GM10847 (cell line): ENCODE measurements around the gene VAV3.

ENCODE experiments used
- POLR2A ChIP-seq: IDR thresholded peaks from 2 replicates; pipeline ENCODE4 v1.6.1; 2011; ENCODE audit not compliant: insufficient read length; ENCODE audit errors: extremely low read depth

Gene VAV3

DNA sequence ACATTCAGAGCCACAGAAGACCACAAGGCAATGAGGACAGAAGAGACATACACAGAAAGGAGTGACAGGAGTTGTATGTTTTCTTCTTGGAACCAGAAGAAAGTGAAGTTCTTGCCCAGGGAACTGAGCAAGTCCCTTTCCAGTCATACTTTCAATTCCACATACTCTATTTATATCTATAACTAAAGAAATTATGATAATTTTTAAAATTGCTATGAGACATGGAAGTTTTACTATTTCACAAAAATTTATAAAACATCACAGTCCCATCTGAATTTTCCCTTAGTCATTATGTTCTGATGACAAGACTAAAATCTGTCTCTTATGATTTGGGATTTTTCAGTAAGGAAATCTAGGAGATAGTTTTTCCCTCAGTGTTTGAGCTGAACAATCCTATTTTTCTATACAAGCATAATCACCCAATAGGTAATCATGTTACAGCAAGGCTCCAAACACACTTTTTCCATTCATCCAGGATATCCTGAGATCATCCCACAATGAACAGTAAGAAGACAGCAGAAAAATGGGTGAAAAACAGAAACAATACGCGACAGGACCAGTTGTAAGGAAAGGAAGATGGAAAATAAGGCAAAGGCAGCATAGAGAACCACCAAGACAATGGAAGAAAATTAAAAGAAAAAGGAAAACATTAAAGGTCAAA, 154.6 kb downstream of the VAV3 start:
- TF ChIP-seq POLR2A = no peak

DNA sequence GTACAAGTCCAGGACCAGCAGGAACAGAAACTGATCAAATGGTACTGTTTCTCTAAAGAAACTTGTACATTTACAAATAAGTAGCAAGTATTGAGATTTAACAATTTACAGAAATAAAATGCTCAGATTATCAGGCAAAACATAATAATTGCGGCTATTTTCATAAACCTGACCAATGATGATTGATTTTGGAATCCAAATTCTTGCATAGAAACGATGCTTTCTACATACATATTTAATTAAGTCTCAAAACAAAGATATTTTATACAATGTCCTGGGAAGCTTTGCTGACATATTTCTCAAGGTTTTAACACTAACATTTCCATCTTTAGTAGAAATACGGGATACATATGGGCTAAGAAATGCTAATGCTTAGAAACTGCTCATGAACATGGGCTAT, 157.1 kb downstream of the VAV3 start:
- no peak for TF ChIP-seq POLR2A

DNA sequence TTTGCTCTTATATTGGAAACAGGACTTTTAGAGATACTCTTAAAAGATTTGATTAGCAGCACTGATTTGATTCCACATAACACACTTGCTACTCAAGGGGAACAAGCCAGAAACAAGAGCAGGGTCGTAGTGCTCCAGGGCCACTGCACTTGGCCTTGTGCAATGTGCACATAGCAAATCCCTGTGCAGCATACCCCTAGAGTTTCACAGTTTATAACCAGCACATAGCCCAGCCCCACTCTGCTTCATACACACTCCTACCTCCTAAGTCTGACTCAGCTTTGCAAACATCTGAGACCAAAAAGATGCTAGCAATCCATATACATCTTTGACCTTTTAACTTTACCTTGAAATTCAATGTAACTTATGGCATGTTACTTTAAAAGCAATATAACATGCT, 157.6 kb downstream of the VAV3 start:
- no peak for TF ChIP-seq POLR2A

DNA sequence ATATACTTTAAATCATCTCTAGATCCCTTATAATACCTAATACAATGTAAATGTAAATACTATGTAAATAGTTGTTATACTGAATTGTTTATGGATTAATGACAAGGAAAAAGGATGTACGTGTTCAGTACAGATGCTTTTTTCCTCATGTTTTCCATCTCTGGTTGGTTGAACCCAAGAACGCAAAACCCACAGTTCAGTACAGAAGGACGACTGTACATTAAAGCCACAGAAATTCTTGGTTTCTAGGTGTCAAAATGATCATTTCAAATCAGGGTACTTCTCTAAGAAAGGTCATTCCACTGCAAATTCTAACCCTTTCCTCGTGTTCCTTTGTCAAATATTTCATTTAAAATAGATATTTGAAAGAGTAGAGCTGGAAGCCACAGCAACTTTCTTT, 158.1 kb downstream of the VAV3 start:
- TF ChIP-seq POLR2A = no peak

DNA sequence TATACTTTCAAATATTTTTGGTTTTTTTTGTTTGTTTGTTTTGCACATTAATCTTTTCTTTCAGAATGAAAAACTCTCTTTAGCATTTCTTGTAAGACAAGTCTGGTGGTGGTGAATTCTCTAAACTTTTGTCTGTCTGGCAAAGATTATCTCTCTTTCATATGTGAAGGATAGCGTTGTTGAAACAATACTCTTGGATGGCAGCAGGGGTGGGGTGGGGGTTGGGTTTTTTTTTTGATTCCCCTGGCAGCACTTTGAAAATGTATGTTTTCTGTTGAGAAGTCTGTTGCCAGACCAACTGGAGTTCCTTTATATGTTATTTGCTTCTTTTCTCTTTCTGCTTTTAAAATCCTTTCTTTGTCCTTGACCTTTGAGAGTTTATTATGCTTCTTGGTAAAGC, 160.2 kb downstream of the VAV3 start:
- TF ChIP-seq POLR2A = no peak

DNA sequence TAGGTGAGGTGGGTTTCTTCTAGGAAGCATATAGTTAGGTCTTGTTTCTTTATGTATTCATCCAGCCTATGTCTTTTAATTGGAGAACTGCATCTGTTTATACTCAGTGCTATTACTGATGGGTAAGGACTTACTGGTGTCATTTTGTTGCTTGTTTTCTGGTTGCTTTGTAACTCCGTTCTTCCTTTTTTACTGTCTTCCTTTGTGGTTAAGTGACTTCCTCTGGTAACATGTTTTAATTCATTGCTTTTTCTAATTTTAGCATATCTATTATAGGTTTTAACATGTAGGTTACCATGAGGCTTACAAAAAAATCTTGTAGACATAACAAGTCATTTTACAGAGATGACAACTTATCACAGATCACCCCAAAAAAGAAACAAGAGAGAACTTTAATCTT, 160.8 kb downstream of the VAV3 start:
- no peak for TF ChIP-seq POLR2A

DNA sequence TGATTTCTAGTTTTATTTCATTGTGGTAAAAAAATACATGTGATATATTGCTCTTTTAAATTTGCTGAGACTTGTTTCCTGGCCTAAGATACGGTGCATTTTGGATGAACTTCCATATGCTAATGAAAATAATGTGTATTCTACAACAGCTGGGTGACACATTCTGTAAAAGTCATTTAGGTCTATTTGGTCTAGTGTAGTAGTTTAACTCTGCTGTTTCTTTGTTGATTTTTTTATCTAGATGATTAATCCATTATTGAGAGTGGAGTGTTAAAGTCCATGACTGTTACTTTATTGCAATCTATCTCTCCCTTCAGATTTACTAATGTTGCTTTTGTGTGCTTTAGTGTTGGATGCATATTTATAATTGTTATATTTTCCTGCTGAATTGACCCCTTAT, 161.4 kb downstream of the VAV3 start:
- TF ChIP-seq POLR2A = no peak

DNA sequence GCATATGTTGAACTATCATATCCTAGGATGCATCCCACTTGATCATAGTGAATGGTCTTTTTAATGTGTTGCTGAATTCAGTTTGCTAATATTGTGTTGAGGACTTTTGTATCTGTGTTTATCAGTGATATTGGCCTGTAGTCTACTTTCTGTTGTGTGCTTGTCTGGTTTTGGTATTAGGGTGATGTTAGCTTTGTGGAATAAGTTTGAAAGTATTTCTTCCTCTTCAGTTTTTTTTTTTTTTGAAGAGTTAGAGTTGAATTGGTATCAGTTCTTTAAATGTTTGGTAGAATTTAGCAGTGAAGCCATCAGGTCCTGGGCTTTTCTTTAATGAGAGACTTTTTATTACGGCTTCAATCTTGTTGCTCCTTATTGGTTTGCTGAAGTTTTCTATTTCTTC, 162.3 kb downstream of the VAV3 start:
- no peak for TF ChIP-seq POLR2A

DNA sequence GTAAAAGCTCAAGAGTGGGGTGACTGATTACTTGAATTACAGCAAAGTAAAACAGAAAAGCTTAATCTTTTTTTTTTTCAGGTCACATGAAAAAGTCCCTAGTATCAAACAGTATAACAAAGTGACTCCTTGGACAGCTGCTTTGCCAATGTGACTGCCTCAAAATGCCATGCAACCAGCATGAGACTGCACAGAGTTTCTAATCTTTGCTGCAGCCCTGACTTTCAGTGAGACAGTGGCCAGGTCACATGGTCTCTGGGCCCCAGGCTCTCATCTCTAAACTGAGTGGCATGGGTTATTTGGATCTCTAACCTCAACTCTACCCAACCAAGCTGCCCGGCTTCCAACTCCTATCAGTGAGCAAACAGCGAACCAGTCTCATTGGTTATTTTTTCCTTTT, 169.0 kb downstream of the VAV3 start:
- TF ChIP-seq POLR2A = no peak

DNA sequence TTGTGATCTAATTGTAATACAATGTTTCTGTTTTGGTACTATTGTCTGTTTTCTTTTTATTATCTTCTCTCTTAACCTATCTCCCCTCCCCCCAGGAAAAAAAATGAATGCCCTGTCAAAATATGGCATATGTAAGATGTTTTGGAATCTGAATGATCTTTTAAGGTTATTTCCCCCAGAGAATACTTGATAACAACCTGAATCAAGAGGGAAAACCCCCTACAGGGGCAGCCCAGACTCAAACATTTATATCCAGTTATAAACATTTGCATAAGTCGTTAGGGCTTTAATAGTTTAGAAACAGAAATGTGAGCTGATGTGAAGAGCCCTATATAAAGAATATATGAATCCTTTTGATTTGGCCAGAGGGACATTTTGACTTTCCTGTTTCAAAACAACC, 169.5 kb downstream of the VAV3 start:
- TF ChIP-seq POLR2A = no peak

DNA sequence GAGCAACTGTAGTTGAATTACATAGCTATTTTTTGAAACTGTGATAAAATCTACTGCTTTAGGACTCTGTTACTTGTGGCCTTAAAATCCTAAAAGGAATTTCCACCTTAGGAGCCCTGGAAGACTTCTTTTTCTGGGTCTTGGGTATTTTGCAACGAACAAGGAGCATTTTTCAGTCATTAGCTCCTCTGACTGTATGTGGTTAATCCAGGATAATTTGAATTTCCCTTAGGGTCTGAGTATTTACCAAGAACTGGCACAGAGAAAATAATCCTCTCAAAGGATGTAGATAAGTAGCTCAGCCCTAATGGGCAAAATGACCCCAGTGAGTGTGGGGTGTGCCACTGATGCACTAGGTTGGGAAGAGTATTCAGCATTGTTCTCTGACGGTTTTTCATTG, 170.4 kb downstream of the VAV3 start:
- TF ChIP-seq POLR2A = no peak

DNA sequence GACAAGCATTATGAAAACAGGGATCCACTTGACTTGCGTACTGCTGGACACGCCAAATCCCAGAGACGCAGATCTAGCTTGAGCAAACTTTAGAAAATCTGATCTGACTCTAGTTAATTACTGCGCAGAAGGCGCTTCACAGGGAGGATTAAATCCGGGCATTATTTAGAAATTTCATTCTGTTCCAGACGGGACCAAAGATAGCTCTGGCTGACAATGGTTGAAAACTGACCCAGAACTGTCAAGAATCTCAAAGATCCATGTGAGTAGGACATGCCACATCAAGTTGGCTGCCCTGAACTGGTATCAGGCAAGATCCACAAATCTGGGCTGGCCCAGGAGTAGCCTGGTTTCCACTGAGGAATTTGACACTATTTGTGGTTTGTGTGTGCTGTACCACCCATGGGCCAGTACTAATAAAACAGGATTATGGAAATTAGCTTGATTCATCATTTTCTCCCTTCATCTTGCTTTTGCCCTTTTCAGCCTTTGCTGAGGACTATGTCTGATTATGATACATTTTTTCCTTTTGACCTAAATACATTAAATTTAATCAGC, 171.0 kb downstream of the VAV3 start:
- TF ChIP-seq POLR2A = no peak

DNA sequence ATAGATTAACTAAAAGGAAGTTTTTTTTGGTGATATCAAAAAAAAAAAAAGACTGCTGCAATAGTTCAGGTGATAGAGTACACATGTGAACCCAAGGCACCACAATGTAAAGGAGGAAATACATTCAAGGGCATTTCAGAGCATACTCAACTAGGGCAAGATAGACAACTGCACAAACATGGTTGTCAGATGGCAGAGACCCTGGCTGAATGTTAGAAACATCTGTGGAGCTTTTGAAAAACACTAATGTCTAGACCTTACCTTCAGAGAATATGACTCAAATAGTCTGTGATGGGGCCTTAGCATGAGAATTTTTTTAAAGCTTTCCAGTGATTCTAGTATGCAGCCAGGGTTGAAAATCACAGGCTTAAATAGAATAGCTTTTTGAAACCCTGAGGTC, 173.6 kb downstream of the VAV3 start:
- TF ChIP-seq POLR2A = no peak

DNA sequence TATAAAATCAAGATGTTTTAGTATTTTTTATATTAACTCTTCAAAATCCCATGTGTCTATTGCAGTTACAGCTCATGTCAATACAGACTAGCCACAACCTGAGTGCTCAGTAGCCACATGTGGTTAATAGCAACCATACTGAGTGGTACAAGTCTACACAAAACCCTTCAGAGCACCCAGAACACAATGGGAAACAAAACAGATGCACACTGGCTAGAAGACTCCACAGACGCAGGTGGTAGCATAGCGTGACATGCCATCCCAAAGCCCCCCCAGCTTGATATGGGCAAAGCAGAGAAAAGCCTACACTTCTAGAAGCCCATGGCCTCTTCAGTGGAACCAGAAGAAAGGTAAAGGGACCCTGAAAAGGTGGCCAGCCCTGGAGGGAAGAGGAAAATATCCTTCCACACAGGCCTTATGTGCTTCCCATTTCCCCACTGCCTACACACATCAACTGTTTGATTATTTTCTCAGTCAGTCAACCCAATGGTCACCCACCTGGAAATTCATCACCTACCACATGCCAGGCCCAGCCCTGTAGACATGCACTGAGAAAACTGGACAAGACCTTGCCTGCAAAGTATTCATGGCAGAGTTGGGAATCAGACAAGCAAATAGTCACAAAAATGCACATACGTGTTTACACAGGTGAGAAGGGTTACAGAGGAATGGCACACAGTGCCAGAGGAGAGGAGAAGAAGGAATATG, 175.0 kb downstream of the VAV3 start:
- TF ChIP-seq POLR2A = no peak

DNA sequence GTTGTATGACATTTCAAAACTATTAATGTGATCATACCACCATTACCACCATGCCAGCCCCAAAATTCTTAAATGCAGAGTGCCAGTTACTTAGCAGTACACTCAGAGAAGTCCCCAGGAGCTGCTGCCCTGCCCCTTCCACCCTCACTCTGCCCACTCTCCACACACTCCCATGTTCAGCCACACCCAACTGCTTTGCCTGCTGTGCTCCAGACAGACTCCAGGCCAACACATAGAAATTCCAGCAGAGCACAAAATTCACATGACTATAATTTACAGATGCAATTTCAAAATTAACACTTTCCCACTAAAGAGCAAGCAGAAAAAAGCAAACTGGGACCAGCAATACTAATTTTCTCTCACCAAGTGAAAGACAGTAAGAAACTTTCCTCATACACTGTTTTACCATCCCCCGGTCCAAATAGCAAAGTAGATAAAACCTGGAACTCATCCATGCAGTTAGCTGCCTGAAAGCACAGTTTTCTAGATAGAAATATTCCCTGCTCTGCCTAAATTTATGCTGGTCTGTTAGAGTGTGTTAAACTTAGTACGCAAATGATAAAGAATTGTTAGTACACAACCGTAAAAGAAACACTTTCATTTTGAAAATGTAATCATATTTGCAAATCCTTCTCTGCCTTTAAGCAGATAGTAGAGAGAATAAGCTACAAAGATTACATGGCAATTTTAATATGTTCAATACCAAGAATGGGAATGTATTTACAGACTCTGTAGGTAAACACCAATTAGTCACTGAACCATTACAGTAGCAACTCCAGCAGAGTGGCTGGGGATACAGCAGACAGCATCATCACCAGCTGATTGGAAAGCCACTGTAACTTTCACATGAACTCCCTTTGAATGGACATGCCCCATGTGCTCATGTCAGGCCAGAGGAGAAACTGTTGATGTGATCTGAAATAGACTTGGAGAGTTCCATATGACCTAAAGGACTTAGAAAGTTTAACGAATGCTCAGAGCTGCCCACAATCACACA, 176.5 kb downstream of the VAV3 start:
- TF ChIP-seq POLR2A = no peak

DNA sequence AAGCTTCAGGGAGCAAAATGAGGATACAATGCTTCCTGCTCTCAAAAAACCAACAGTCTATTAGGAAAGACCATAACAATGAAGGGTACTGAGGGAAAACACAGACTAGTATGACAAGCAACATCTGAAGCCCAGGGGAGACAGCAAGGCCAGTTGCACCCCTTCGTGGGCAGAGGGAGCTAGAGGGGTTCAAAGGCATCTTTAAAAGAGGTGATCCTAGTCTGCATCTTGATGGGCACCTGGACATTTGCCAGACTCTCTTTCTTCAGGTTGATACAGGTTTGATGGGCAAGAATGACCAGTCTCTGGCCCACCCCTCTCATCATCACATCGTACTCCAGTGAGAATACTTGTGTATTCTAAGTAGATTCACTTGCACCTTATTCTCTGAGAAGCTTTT, 177.7 kb downstream of the VAV3 start:
- no peak for TF ChIP-seq POLR2A

DNA sequence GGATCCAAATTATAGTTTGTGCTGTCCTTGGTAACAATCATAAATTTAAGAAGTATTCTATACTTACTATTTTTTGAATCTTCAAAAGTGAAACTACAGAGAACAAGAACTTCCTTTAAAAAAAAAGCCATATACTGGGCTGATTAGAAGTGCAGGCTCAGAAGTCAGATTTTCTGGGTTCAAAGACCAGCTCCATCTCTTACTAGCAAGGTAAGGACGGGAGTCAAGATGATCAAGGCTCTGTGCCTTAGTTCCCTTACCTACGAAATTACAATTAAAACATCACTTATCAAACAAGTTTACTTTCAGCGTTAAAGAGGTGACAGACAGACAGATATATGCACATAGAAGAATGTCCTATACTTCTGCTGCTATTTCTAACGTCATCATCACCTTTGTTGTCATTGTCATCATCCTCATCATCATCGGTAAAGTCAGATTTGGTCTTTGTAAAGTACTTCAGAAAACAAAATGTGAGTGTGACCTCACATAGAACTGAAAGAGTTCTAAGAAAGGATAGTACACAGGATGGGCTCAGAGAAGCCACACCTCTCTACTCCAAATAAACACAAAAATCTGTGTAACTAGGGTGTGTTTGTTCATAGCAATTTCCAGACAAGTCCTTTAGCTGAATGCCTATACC, 178.7 kb downstream of the VAV3 start:
- TF ChIP-seq POLR2A = no peak
